PC-3 (cell line): ENCODE results near the gene TRAF3IP3. TPM values are rescaled to one million over a fixed set of nuclear protein-coding genes. Genes with fewer than 3 reads are reported as not detected.

Experiments
- ATAC-seq: fragments of 200-7000 bp; cut with Tn5 transposase; 2 replicates; pipeline ENCODE4 v1.9.1; 2020; ENCODE audit warnings: mild to moderate bottlenecking, moderate library complexity
- BruUV-seq: library from RNA; stranded (reverse); fragments of 400-500 nt; replicated peaks from 2 replicates; lab custom pipeline; 2021; lab: Mats Ljungman, UMichigan
- CTCF ChIA-PET: fragments of 300-600 bp; sonication (Branson Sonifier 250); formaldehyde crosslinking; loops from one replicate; lab custom pipeline; 2022; ENCODE audit warnings: antibody characterized with exemption; lab: Charles Lee
- POLR2A ChIA-PET: fragments of 300-600 bp; sonication (Branson Sonifier 250); formaldehyde crosslinking; loops from one replicate; lab custom pipeline; 2022; ENCODE audit warnings: antibody characterized with exemption; ENCODE audit not compliant: unreplicated experiment; lab: Charles Lee
- DNase-seq: peaks from one replicate; pipeline ENCODE4 v3.0.0-alpha.2; 2015
- H2AFZ ChIP-seq: fragments of 300-600 bp; sonication (generic); 2 replicates; pipeline ENCODE4 v1.6.0; 2016; ENCODE audit warnings: antibody characterized with exemption, low read length
- H3F3A ChIP-seq: fragments of 300-600 bp; sonication (generic); one replicate; pipeline ENCODE4 v1.6.0; 2017; ENCODE audit warnings: antibody characterized with exemption, low read length, control low read depth, mild to moderate bottlenecking; ENCODE audit not compliant: unreplicated experiment
- H3K27ac ChIP-seq: fragments of 300-600 bp; sonication (generic); 2 replicates; pipeline ENCODE4 v1.5.1; 2016; ENCODE audit warnings: mild to moderate bottlenecking, low read length
- H3K27me3 ChIP-seq: fragments of 300-600 bp; sonication (generic); 2 replicates; pipeline ENCODE4 v1.6.1; 2016; ENCODE audit warnings: low read length, mixed read lengths
- H3K36me3 ChIP-seq: fragments of 300-600 bp; sonication (generic); 2 replicates; pipeline ENCODE4 v1.6.1; 2016; ENCODE audit warnings: low read depth, mixed run types, low read length, mixed read lengths
- H3K4me1 ChIP-seq: fragments of 300-600 bp; sonication (generic); 2 replicates; pipeline ENCODE4 v1.5.1; 2016; ENCODE audit warnings: low read length; ENCODE audit not compliant: insufficient read depth
- H3K4me2 ChIP-seq: fragments of 300-600 bp; sonication (generic); 2 replicates; pipeline ENCODE4 v1.6.0; 2016; ENCODE audit warnings: low read length
- H3K4me3 ChIP-seq: fragments of 300-600 bp; sonication (generic); 2 replicates; pipeline ENCODE4 v1.5.1; 2016; ENCODE audit warnings: mild to moderate bottlenecking, low read length, mixed read lengths
- H3K79me2 ChIP-seq: fragments of 300-600 bp; sonication (generic); 2 replicates; pipeline ENCODE4 v1.6.1; 2017; ENCODE audit warnings: low read length, mixed read lengths
- H3K9ac ChIP-seq: fragments of 300-600 bp; sonication (generic); 2 replicates; pipeline ENCODE4 v1.6.0; 2016; ENCODE audit warnings: mild to moderate bottlenecking, low read length
- H3K9me2 ChIP-seq: fragments of 300-600 bp; sonication (generic); replicated peaks from 2 replicates; pipeline ENCODE4 v1.6.1; 2016; ENCODE audit warnings: mixed run types, low read length, mixed read lengths
- H3K9me3 ChIP-seq: fragments of 300-600 bp; sonication (generic); 2 replicates; pipeline ENCODE4 v1.6.1; 2016; ENCODE audit warnings: low read length, mixed read lengths
- H4K20me1 ChIP-seq: fragments of 300-600 bp; sonication (generic); 2 replicates; pipeline ENCODE4 v1.6.1; 2016; ENCODE audit warnings: low read length, mixed read lengths
- CTCF ChIP-seq: fragments of 300-600 bp; sonication (generic); conservative IDR thresholded peaks from 2 replicates; pipeline ENCODE4 v1.5.1; 2017; ENCODE audit warnings: antibody characterized with exemption, low read depth, mild to moderate bottlenecking, low read length
- EZH2 ChIP-seq: fragments of 300-600 bp; sonication (generic); IDR thresholded peaks from one replicate; pipeline ENCODE4 v1.6.1; 2017; ENCODE audit warnings: antibody characterized with exemption, mild to moderate bottlenecking, low read length; ENCODE audit not compliant: unreplicated experiment
- EZH2phosphoT487 ChIP-seq: fragments of 300-600 bp; sonication (generic); IDR thresholded peaks from 2 replicates; pipeline ENCODE4 v1.6.1; 2018; ENCODE audit warnings: mild to moderate bottlenecking, antibody characterized with exemption, low read length, borderline replicate concordance
- intact Hi-C: fragments of 100-400 bp; cut with micrococcal nuclease; formaldehyde crosslinking; loops from 2 replicates; pipeline ENCODE4 v1.9.0; 2023
- total RNA-seq: library from RNA; depleted of rRNA; stranded (reverse); fragments of >200 nt; gene quantifications from 2 replicates; pipeline ENCODE4 v1.2.3, GENCODE V29; 2014

Gene TRAF3IP3
- total RNA-seq, 1 experiment from 2014 or later = not detected

DNA sequence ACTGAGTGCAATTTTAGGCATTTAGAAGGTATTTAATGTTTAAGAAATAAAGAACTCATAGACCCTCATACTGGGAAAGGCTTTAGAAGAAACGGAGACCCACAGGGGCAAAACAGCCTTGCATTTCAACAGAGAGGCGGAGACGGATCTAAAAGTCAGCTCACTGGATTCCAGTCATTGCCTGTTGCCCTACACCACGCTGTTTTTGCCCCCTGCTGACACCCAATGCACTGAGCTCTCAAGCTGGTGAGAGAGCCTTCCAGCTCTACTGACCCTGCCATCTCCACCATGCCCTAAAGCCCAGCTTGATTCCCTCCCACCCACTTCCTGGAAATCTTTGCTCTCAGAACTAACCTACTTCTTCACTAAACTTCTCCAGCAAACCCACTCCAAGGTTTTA, 7.2 kb upstream of the TRAF3IP3 start:
- ChIA-PET CTCF (interaction anchor here (0.6 kb wide), 1 partner anchor 29 kb away, joined by 4 read pairs; no protein-coding TSS in a partner anchor), POLR2A (no interaction called here)
- Histone ChIP-seq H3K9me3 (no peaks in the 10 kb centered on the region), H2AFZ (peak overlapping the region; percentile 77; the same call in 1 of the 2 replicates), H4K20me1 (no peaks in the 10 kb centered on the region), H3K36me3 (no peaks in the 10 kb centered on the region), H3F3A (no peaks in the 10 kb centered on the region), H3K9ac (no peak overlapping the region), H3K27ac (no peak overlapping the region), H3K4me2 (no peak overlapping the region), H3K79me2 (no peaks in the 10 kb centered on the region), H3K9me2 (no peaks in the 10 kb centered on the region), H3K27me3 (no peaks in the 10 kb centered on the region), H3K4me3 (no peak overlapping the region), H3K4me1 (peaks cover 20% of the 10 kb centered on the region)
- intact Hi-C loops = loop anchor here (5.0 kb wide), 1 partner anchor 121 kb away; no protein-coding TSS in a partner anchor
- DNase-seq (no peak), ATAC-seq (no peak)
- BruUV-seq = no TSS peak
- no peak for TF ChIP-seq EZH2
- no peak for TF ChIP-seq CTCF
- no peak for TF ChIP-seq EZH2phosphoT487

- ChIA-PET POLR2A (no interaction called here), CTCF (no interaction called here)
- Histone ChIP-seq H4K20me1 (no peaks in the 10 kb centered on the region), H2AFZ (0 out of 2 replicates have a peak overlapping the region, but pooled peaks have one; percentile 3), H3K79me2 (no peaks in the 10 kb centered on the region), H3K4me1 (peaks cover 19% of the 10 kb centered on the region), H3K9ac (no peak overlapping the region), H3K4me2 (no peak overlapping the region), H3K4me3 (no peak overlapping the region), H3K27ac (no peak overlapping the region), H3K9me2 (no peaks in the 10 kb centered on the region), H3K9me3 (no peaks in the 10 kb centered on the region), H3K27me3 (no peaks in the 10 kb centered on the region), H3K36me3 (no peaks in the 10 kb centered on the region), H3F3A (no peaks in the 10 kb centered on the region)
- ATAC-seq (no peak), DNase-seq (no peak)
- no peak for TF ChIP-seq EZH2
- TF ChIP-seq EZH2phosphoT487 = no peak
- no peak for TF ChIP-seq CTCF
- BruUV-seq = no TSS peak
- intact Hi-C loops = loop anchor here (5.0 kb wide), 1 partner anchor 122 kb away; no protein-coding TSS in a partner anchor
These were observed 6.6 kb upstream of the TRAF3IP3 start for GRCh38 chr1:209749205-209749604.

DNA sequence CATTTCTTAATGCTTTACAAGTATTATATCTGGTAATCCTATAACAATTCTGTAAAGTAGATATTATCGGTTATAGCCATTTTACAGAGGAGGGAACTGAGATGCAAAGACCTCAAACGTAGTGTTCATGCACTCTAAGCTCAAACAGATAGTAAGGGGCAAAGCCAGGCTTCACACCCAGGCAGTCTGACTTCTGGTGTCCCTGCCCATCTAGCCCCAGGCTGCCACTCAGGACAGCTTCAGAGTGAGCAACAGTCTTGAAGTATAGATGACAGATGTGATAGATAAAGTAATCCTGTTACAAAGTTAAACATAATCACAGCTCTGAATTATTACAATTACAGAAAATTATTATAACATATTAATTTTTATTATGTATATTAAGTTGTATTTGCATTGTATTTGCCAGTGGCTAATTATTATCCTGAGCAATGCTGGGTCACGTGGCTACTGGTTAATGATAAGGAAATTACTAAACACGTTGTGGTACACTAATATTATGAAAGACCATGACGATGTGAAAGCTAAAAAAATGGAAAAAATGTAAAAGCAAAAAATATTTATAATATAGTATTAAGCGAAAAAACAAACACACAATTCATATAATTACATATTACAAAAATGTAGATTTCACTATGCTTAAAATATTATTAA, 6.1 kb upstream of the TRAF3IP3 start:
- intact Hi-C loops = loop anchor here (5.0 kb wide), 1 partner anchor 122 kb away; no protein-coding TSS in a partner anchor
- DNase-seq (no peak), ATAC-seq (no peak)
- no peak overlapping the region for H3K27ac ChIP-seq
- no peak overlapping the region for H3K4me2 ChIP-seq
- BruUV-seq = no TSS peak
- H3F3A ChIP-seq = no peaks in the 10 kb centered on the region
- no peak overlapping the region for H3K9ac ChIP-seq
- no peak overlapping the region for H3K4me3 ChIP-seq
- TF ChIP-seq EZH2 = no peak
- TF ChIP-seq EZH2phosphoT487 = no peak
- TF ChIP-seq CTCF = no peak
- no peaks in the 10 kb centered on the region for H3K9me2 ChIP-seq
- H3K27me3 ChIP-seq = no peaks in the 10 kb centered on the region
- H3K79me2 ChIP-seq = no peaks in the 10 kb centered on the region
- no peaks in the 10 kb centered on the region for H3K36me3 ChIP-seq
- no peaks in the 10 kb centered on the region for H4K20me1 ChIP-seq
- ChIA-PET POLR2A (no interaction called here), CTCF (no interaction called here)
- H2AFZ ChIP-seq = 0 out of 2 replicates have a peak overlapping the region, but pooled peaks have one; percentile 3
- no peaks in the 10 kb centered on the region for H3K9me3 ChIP-seq
- H3K4me1 ChIP-seq = peaks cover 19% of the 10 kb centered on the region
